ENCODE data around the gene COL4A1.
A peak's percentile ranks its signal among the peaks of the same experiment; 100 is the strongest.

Gene COL4A1

GRCh38 chr13:110332750-110333149 is 25.8 kb upstream of the COL4A1 start:
- Histone ChIP-seq H3K9me3 (ENCODE audit: control insufficient read depth in 2 of 2, low read length in 2 of 2) (no peaks in the 10 kb centered on the region), H3K27me3 (ENCODE audit: control insufficient read depth in 1 of 2, insufficient read depth in 2 of 2, low read length in 2 of 2) (no peaks in the 10 kb centered on the region), H3K4me1 (ENCODE audit: control insufficient read depth, insufficient read depth, low read length) (peaks cover 82% of the 10 kb centered on the region), H3K27ac (ENCODE audit: low read length) (peak overlapping the region; percentile 100), H3K4me3 (ENCODE audit: low read length in 2 of 2) (no peak overlapping the region), H3K36me3 (ENCODE audit: control insufficient read depth in 2 of 2, insufficient read depth in 2 of 2, low read length in 2 of 2) (peaks cover 5 to 8% of the 10 kb centered on the region in 2 donors), H3K9ac (ENCODE audit: low read length in 2 of 2) (no peak overlapping the region)

- peak overlapping the region in 1 of 2 donors; percentile 36 for H3K4me3 ChIP-seq (ENCODE audit: low read length in 2 of 2)
- no peaks in the 10 kb centered on the region for H3K27me3 ChIP-seq (ENCODE audit: control insufficient read depth in 1 of 2, insufficient read depth in 2 of 2, low read length in 2 of 2)
- peak overlapping the region; percentile 37 to 55 for H3K9ac ChIP-seq (ENCODE audit: low read length in 2 of 2)
- peaks cover 82% of the 10 kb centered on the region for H3K4me1 ChIP-seq (ENCODE audit: control insufficient read depth, insufficient read depth, low read length)
- peak overlapping the region; percentile 100 for H3K27ac ChIP-seq (ENCODE audit: low read length)
- H3K9me3 ChIP-seq (ENCODE audit: control insufficient read depth in 2 of 2, low read length in 2 of 2) = no peaks in the 10 kb centered on the region
- H3K36me3 ChIP-seq (ENCODE audit: control insufficient read depth in 2 of 2, insufficient read depth in 2 of 2, low read length in 2 of 2) = peaks cover 5 to 11% of the 10 kb centered on the region in 2 donors
Observed at GRCh38 chr13:110331362-110331761, 24.4 kb upstream of the COL4A1 start.

- H3K9ac ChIP-seq (ENCODE audit: low read length in 2 of 2) = peak overlapping the region; percentile 44 to 80
- H3K27ac ChIP-seq (ENCODE audit: low read length) = peak overlapping the region; percentile 100
- peaks cover 80% of the 10 kb centered on the region for H3K4me1 ChIP-seq (ENCODE audit: control insufficient read depth, insufficient read depth, low read length)
Observed at GRCh38 chr13:110330491-110331011, 23.6 kb upstream of the COL4A1 start.

GRCh38 chr13:110329798-110330461 is 23.0 kb upstream of the COL4A1 start:
- Histone ChIP-seq H3K27me3 (ENCODE audit: control insufficient read depth in 1 of 2, insufficient read depth in 2 of 2, low read length in 2 of 2) (no peaks in the 10 kb centered on the region), H3K9me3 (ENCODE audit: control insufficient read depth in 2 of 2, low read length in 2 of 2) (no peaks in the 10 kb centered on the region), H3K9ac (ENCODE audit: low read length in 2 of 2) (peak overlapping the region; percentile 44 to 80), H3K36me3 (ENCODE audit: control insufficient read depth in 2 of 2, insufficient read depth in 2 of 2, low read length in 2 of 2) (peaks cover 5 to 11% of the 10 kb centered on the region in 2 donors), H3K4me3 (ENCODE audit: low read length in 2 of 2) (peak overlapping the region; percentile 41 to 58), H3K27ac (ENCODE audit: low read length) (peak overlapping the region; percentile 100), H3K4me1 (ENCODE audit: control insufficient read depth, insufficient read depth, low read length) (peaks cover 81% of the 10 kb centered on the region)

More at GRCh38 chr13:110330491-110331011, 23.6 kb upstream of the COL4A1 start:
- Histone ChIP-seq H3K4me3 (ENCODE audit: low read length in 2 of 2) (peak overlapping the region; percentile 41 to 58), H3K9me3 (ENCODE audit: control insufficient read depth in 2 of 2, low read length in 2 of 2) (no peaks in the 10 kb centered on the region), H3K36me3 (ENCODE audit: control insufficient read depth in 2 of 2, insufficient read depth in 2 of 2, low read length in 2 of 2) (peaks cover 5 to 11% of the 10 kb centered on the region in 2 donors), H3K27me3 (ENCODE audit: control insufficient read depth in 1 of 2, insufficient read depth in 2 of 2, low read length in 2 of 2) (no peaks in the 10 kb centered on the region)

- Histone ChIP-seq H3K9ac (ENCODE audit: low read length in 2 of 2) (peak overlapping the region; percentile 36 to 44), H3K27ac (ENCODE audit: low read length) (peak overlapping the region; percentile 100), H3K36me3 (ENCODE audit: control insufficient read depth in 2 of 2, insufficient read depth in 2 of 2, low read length in 2 of 2) (peaks cover 5 to 10% of the 10 kb centered on the region in 2 donors), H3K9me3 (ENCODE audit: control insufficient read depth in 2 of 2, low read length in 2 of 2) (no peaks in the 10 kb centered on the region), H3K4me3 (ENCODE audit: low read length in 2 of 2) (peak overlapping the region; percentile 36 to 41), H3K4me1 (ENCODE audit: control insufficient read depth, insufficient read depth, low read length) (peaks cover 82% of the 10 kb centered on the region), H3K27me3 (ENCODE audit: control insufficient read depth in 1 of 2, insufficient read depth in 2 of 2, low read length in 2 of 2) (no peaks in the 10 kb centered on the region)
Observed at GRCh38 chr13:110329258-110329657, 22.3 kb upstream of the COL4A1 start.

- no peaks in the 10 kb centered on the region for H3K27me3 ChIP-seq (ENCODE audit: control insufficient read depth in 1 of 2, insufficient read depth in 2 of 2, low read length in 2 of 2)
- H3K36me3 ChIP-seq (ENCODE audit: control insufficient read depth in 2 of 2, insufficient read depth in 2 of 2, low read length in 2 of 2) = peaks cover 5 to 7% of the 10 kb centered on the region in 2 donors
- peak overlapping the region; percentile 82 for H3K27ac ChIP-seq (ENCODE audit: low read length)
- peaks cover 82% of the 10 kb centered on the region for H3K4me1 ChIP-seq (ENCODE audit: control insufficient read depth, insufficient read depth, low read length)
- H3K4me3 ChIP-seq (ENCODE audit: low read length in 2 of 2) = no peak overlapping the region
- H3K9me3 ChIP-seq (ENCODE audit: control insufficient read depth in 2 of 2, low read length in 2 of 2) = no peaks in the 10 kb centered on the region
- peak overlapping the region in 1 of 2 donors; percentile 36 for H3K9ac ChIP-seq (ENCODE audit: low read length in 2 of 2)
Observed at GRCh38 chr13:110328573-110328972, 21.6 kb upstream of the COL4A1 start.

- Histone ChIP-seq H3K27me3 (ENCODE audit: control insufficient read depth in 1 of 2, insufficient read depth in 2 of 2, low read length in 2 of 2) (no peaks in the 10 kb centered on the region), H3K4me3 (ENCODE audit: low read length in 2 of 2) (no peak overlapping the region), H3K36me3 (ENCODE audit: control insufficient read depth in 2 of 2, insufficient read depth in 2 of 2, low read length in 2 of 2) (peaks cover 5 to 7% of the 10 kb centered on the region in 2 donors), H3K9me3 (ENCODE audit: control insufficient read depth in 2 of 2, low read length in 2 of 2) (no peaks in the 10 kb centered on the region), H3K27ac (ENCODE audit: low read length) (peak overlapping the region; percentile 82), H3K4me1 (ENCODE audit: control insufficient read depth, insufficient read depth, low read length) (peaks cover 87% of the 10 kb centered on the region), H3K9ac (ENCODE audit: low read length in 2 of 2) (peak overlapping the region in 1 of 2 donors; percentile 42)
Observed at GRCh38 chr13:110327051-110327721, 20.2 kb upstream of the COL4A1 start.

GRCh38 chr13:110326263-110326904 is 19.4 kb upstream of the COL4A1 start:
- Histone ChIP-seq H3K9ac (ENCODE audit: low read length in 2 of 2) (peak overlapping the region; percentile 6 to 42), H3K27ac (ENCODE audit: low read length) (peak overlapping the region; percentile 82), H3K36me3 (ENCODE audit: control insufficient read depth in 2 of 2, insufficient read depth in 2 of 2, low read length in 2 of 2) (peaks cover 5 to 7% of the 10 kb centered on the region in 2 donors), H3K4me1 (ENCODE audit: control insufficient read depth, insufficient read depth, low read length) (peaks cover 91% of the 10 kb centered on the region), H3K27me3 (ENCODE audit: control insufficient read depth in 1 of 2, insufficient read depth in 2 of 2, low read length in 2 of 2) (no peaks in the 10 kb centered on the region), H3K9me3 (ENCODE audit: control insufficient read depth in 2 of 2, low read length in 2 of 2) (no peaks in the 10 kb centered on the region), H3K4me3 (ENCODE audit: low read length in 2 of 2) (no peak overlapping the region)

GRCh38 chr13:110324026-110324749 is 17.2 kb upstream of the COL4A1 start:
- no peaks in the 10 kb centered on the region for H3K27me3 ChIP-seq (ENCODE audit: control insufficient read depth in 1 of 2, insufficient read depth in 2 of 2, low read length in 2 of 2)
- peaks cover 0 to 5% of the 10 kb centered on the region in 2 donors for H3K36me3 ChIP-seq (ENCODE audit: control insufficient read depth in 2 of 2, insufficient read depth in 2 of 2, low read length in 2 of 2)
- H3K4me1 ChIP-seq (ENCODE audit: control insufficient read depth, insufficient read depth, low read length) = peaks cover 87% of the 10 kb centered on the region
- no peak overlapping the region for H3K9ac ChIP-seq (ENCODE audit: low read length in 2 of 2)
- no peaks in the 10 kb centered on the region for H3K9me3 ChIP-seq (ENCODE audit: control insufficient read depth in 2 of 2, low read length in 2 of 2)
- H3K27ac ChIP-seq (ENCODE audit: low read length) = peak overlapping the region; percentile 82
- peak overlapping the region in 1 of 2 donors; percentile 35 for H3K4me3 ChIP-seq (ENCODE audit: low read length in 2 of 2)
